Measurements from ENCODE around the gene LAPTM5.

- TF ChIP-seq CTCF (IDR thresholded peaks at IDR 0.05) (no peak), EZH2 (IDR thresholded peaks at IDR 0.05; ENCODE audit: borderline replicate concordance, insufficient read depth, low read depth, low read length, poor library complexity, severe bottlenecking) (no peak)
Measured at GRCh38 chr1:30731806-30732276, 25.7 kb downstream of the LAPTM5 start.

Measured in B cell (primary cell).